ENCODE data around the gene LILRA1.
"Not testable (repeated sequence)": the region's sequence is repeated elsewhere in the genome, so short reads cannot be mapped to it uniquely, and the experiment has no call there.

Gene LILRA1

GRCh38 chr19:54627912-54628311 is 34.5 kb downstream of the LILRA1 start:
- DNase-seq, result not testable (repeated sequence)

- DNase-seq, result not testable (repeated sequence)
These were observed 36.8 kb downstream of the LILRA1 start, which contains the start of gene LILRB1 for GRCh38 chr19:54630262-54630661. TSS of gene LILRB1 (plus strand) at chr19:54630484. CDS start at chr19:54631074, 590 bp downstream.

GRCh38 chr19:54630782-54631181 is 37.4 kb downstream of the LILRA1 start:
- DNase-seq, result no peak

GRCh38 chr19:54631489-54632337 is 38.3 kb downstream of the LILRA1 start:
- DNase-seq, result not testable (repeated sequence)

GRCh38 chr19:54632517-54632916 is 39.1 kb downstream of the LILRA1 start:
- DNase-seq, result not testable (repeated sequence)

- DNase-seq, result no peak
These were observed 40.0 kb downstream of the LILRA1 start for GRCh38 chr19:54633401-54633800.

- DNase-seq, result not testable (repeated sequence)
These were observed 42.6 kb downstream of the LILRA1 start for GRCh38 chr19:54636081-54636480.

- DNase-seq, result no peak
These were observed 45.3 kb downstream of the LILRA1 start for GRCh38 chr19:54638683-54639082.

- DNase-seq, result not testable (repeated sequence)
These were observed 49.5 kb downstream of the LILRA1 start for GRCh38 chr19:54642953-54643352.

GRCh38 chr19:54643583-54643982 is 50.2 kb downstream of the LILRA1 start:
- DNase-seq, result not testable (repeated sequence)

- DNase-seq, result no peak
These were observed 50.6 kb downstream of the LILRA1 start for GRCh38 chr19:54644056-54644455.

GRCh38 chr19:54646331-54646841 is 53.0 kb downstream of the LILRA1 start:
- DNase-seq, result no peak

- no peak for DNase-seq
These were observed 54.7 kb downstream of the LILRA1 start for GRCh38 chr19:54648129-54648528.

GRCh38 chr19:54650108-54650655 is 56.8 kb downstream of the LILRA1 start:
- DNase-seq, result no peak
